ENCODE measurements around the gene HEATR5B.
A peak's percentile ranks its signal among the peaks of the same experiment; 100 is the strongest.

HEATR5B gene

GRCh38 chr2:36966370-36967235, 117.6 kb downstream of the HEATR5B start, which contains the start of gene STRN:
TSS of gene STRN (minus strand) at chr2:36966536. CDS start at chr2:36966463, 73 bp downstream.
- H3K27me3 ChIP-seq (replicated peaks) = no peaks in the 10 kb centered on the region
- H3K4me3 ChIP-seq (ENCODE audit: low read depth, low read length) = peak within 1 kb of the TSS; percentile 87
- H3K27ac ChIP-seq = peak within 1 kb of the TSS; percentile 68
- DNase-seq = peak; percentile 92
- H3K36me3 ChIP-seq (replicated peaks) = no peaks in the 10 kb centered on the region
- in situ Hi-C loops (cut with HindIII; ENCODE audit: low pct_ligation_motif_present, low sequenced_read_pairs) = no loop called here
- TF ChIP-seq, protein P1, sequence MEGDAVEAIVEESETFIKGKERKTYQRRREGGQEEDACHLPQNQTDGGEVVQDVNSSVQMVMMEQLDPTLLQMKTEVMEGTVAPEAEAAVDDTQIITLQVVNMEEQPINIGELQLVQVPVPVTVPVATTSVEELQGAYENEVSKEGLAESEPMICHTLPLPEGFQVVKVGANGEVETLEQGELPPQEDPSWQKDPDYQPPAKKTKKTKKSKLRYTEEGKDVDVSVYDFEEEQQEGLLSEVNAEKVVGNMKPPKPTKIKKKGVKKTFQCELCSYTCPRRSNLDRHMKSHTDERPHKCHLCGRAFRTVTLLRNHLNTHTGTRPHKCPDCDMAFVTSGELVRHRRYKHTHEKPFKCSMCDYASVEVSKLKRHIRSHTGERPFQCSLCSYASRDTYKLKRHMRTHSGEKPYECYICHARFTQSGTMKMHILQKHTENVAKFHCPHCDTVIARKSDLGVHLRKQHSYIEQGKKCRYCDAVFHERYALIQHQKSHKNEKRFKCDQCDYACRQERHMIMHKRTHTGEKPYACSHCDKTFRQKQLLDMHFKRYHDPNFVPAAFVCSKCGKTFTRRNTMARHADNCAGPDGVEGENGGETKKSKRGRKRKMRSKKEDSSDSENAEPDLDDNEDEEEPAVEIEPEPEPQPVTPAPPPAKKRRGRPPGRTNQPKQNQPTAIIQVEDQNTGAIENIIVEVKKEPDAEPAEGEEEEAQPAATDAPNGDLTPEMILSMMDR (IDR thresholded peaks at IDR 0.05; ENCODE audit: low read depth, low read length, missing control alignments) = no peak

DNA sequence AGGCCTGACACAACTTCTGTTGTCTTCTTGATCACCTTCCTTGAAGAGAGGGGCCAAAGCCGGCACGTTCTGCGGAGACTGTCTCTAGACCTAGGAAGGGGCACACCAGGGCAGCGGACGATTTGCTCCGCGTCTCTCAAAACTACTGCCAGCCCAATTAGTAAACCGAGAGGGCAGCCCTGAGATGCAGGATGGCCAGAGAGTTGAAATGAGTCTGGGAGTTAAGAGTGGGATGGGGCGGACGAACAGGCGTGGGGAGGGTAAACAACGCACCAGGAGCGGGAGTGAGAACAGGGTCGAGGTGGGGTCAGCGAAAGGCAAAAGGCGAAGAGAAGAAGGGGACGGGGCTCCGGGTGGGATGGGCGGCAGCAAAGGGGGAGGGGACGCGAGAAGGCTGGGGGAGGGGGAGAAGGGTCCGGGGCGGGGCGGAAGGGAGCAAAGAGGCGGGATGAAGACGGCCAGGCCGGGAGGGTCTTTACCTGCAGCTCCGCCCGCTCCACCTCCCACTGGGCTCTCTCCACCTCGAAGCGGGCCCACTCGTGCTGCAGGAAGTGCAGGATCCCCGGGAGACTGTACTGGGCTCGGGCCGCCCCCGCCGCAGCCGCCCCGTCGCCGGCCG, 118.3 kb downstream of the HEATR5B start:
- TF ChIP-seq, protein P1 (IDR thresholded peaks at IDR 0.05; ENCODE audit: low read depth, low read length, missing control alignments) = no peak
- Histone ChIP-seq H3K27ac (peak overlapping the region; percentile 68), H3K4me3 (ENCODE audit: low read depth, low read length) (peak overlapping the region; percentile 87), H3K36me3 (replicated peaks) (no peaks in the 10 kb centered on the region), H3K27me3 (replicated peaks) (no peaks in the 10 kb centered on the region)
- in situ Hi-C loops (cut with HindIII; ENCODE audit: low pct_ligation_motif_present, low sequenced_read_pairs) = no loop called here
- DNase-seq = no peak

GRCh38 chr2:36965206-36965605, 119.0 kb downstream of the HEATR5B start:
- Histone ChIP-seq H3K36me3 (replicated peaks) (no peaks in the 10 kb centered on the region), H3K4me3 (ENCODE audit: low read depth, low read length) (peak overlapping the region; percentile 87), H3K27ac (no peak overlapping the region), H3K27me3 (replicated peaks) (no peaks in the 10 kb centered on the region)
- no peak for DNase-seq
- TF ChIP-seq, protein P1 (IDR thresholded peaks at IDR 0.05; ENCODE audit: low read depth, low read length, missing control alignments) = no peak
- in situ Hi-C loops (cut with HindIII; ENCODE audit: low pct_ligation_motif_present, low sequenced_read_pairs) = no loop called here

DNA sequence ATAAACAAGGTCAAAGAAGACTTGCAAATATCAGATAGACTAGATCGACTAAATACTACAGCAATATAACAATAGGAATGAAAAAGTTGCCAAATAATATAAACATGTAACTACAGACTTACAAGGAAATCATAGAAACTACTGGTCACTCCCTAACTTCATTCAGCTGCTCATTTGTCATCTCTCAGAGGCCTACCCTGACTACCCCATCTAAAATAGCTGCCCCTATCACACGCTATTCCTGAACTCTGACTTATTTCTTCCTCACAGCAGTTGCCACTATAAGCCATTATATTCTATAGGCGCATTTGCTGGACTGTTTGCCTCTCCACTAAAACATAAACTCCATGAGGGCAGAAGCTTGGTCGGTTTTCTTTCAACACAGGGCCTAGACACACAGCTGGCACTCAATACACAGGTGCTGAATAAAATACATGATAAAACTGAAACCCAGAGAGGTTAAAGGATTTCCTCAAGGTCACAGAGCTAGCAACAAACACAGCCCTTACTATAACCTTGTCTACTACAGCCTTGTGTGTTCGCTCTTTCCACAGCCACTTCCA, 119.6 kb downstream of the HEATR5B start:
- TF ChIP-seq, protein P1 (IDR thresholded peaks at IDR 0.05; ENCODE audit: low read depth, low read length, missing control alignments) = no peak
- Histone ChIP-seq H3K4me3 (ENCODE audit: low read depth, low read length) (no peak overlapping the region), H3K27ac (no peak overlapping the region), H3K27me3 (replicated peaks) (no peaks in the 10 kb centered on the region), H3K36me3 (replicated peaks) (no peaks in the 10 kb centered on the region)
- no peak for DNase-seq
- in situ Hi-C loops (cut with HindIII; ENCODE audit: low pct_ligation_motif_present, low sequenced_read_pairs) = no loop called here

GRCh38 chr2:36963734-36964133, 120.4 kb downstream of the HEATR5B start:
- Histone ChIP-seq H3K36me3 (replicated peaks) (no peaks in the 10 kb centered on the region), H3K27me3 (replicated peaks) (no peaks in the 10 kb centered on the region), H3K27ac (no peak overlapping the region), H3K4me3 (ENCODE audit: low read depth, low read length) (no peak overlapping the region)
- TF ChIP-seq, protein P1 (IDR thresholded peaks at IDR 0.05; ENCODE audit: low read depth, low read length, missing control alignments) = no peak
- in situ Hi-C loops (cut with HindIII; ENCODE audit: low pct_ligation_motif_present, low sequenced_read_pairs) = no loop called here
- no peak for DNase-seq
